OCI-LY1 (cell line): ENCODE data around the gene BCKDK.

Experiments used
- EZH2 ChIP-seq: fragments of 200-600 bp; sonication (generic), shearing (Covaris generic); IDR thresholded peaks from 2 replicates; pipeline ENCODE4 v1.8.0; 2017; ENCODE audit warnings: borderline replicate concordance, mixed run types, mild to moderate bottlenecking, antibody characterized with exemption, low read length, moderate library complexity, mixed read lengths
- TF ChIP-seq, protein P1 (sequence below): fragments of 200-600 bp; sonication (generic), shearing (Covaris generic); IDR thresholded peaks from 2 replicates; pipeline ENCODE4 v1.5.1; 2017; ENCODE audit warnings: mild to moderate bottlenecking, antibody characterized with exemption, low read length, moderate library complexity, mixed read lengths

DNA sequence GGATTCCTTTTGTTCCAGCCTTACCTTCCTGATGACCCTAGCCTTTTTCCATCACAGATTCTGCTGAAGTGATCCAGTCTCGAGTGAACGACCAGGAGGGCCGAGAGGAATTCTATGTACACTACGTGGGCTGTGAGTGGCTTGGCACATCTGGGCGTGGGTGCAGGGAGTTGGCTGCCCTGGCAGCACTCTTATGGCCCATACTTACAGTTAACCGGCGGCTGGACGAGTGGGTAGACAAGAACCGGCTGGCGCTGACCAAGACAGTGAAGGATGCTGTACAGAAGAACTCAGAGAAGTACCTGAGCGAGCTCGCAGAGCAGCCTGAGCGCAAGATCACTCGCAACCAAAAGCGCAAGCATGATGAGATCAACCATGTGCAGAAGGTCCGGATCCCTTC is 11.9 kb downstream of the BCKDK start:
- TF ChIP-seq, protein P1, sequence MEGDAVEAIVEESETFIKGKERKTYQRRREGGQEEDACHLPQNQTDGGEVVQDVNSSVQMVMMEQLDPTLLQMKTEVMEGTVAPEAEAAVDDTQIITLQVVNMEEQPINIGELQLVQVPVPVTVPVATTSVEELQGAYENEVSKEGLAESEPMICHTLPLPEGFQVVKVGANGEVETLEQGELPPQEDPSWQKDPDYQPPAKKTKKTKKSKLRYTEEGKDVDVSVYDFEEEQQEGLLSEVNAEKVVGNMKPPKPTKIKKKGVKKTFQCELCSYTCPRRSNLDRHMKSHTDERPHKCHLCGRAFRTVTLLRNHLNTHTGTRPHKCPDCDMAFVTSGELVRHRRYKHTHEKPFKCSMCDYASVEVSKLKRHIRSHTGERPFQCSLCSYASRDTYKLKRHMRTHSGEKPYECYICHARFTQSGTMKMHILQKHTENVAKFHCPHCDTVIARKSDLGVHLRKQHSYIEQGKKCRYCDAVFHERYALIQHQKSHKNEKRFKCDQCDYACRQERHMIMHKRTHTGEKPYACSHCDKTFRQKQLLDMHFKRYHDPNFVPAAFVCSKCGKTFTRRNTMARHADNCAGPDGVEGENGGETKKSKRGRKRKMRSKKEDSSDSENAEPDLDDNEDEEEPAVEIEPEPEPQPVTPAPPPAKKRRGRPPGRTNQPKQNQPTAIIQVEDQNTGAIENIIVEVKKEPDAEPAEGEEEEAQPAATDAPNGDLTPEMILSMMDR: no peak
- no peak for TF ChIP-seq EZH2
